Panc1 (cell line): ENCODE data around the gene CYB5R3.

ENCODE experiments used
- TCF7L2 ChIP-seq: IDR thresholded peaks from 2 replicates; pipeline ENCODE4 v1.6.1; 2011; ENCODE audit warnings: mild to moderate bottlenecking, low read depth, low read length, inconsistent platforms
- TF ChIP-seq, protein P1 (sequence below): fragments of 450-650 bp; IDR thresholded peaks from 2 replicates; pipeline ENCODE4 v1.5.1; 2017; ENCODE audit warnings: mild to moderate bottlenecking
- TF ChIP-seq, protein P2 (sequence below), 2 experiments: IDR thresholded peaks; 2 replicates each; pipeline ENCODE4 v1.6.1; 2011 to 2012; ENCODE audit warnings: low read depth in 2 of 2, control low read depth in 1 of 2, low read length in 1 of 2, mild to moderate bottlenecking in 1 of 2, moderate library complexity in 1 of 2; ENCODE audit not compliant: insufficient read depth in 1 of 2

DNA sequence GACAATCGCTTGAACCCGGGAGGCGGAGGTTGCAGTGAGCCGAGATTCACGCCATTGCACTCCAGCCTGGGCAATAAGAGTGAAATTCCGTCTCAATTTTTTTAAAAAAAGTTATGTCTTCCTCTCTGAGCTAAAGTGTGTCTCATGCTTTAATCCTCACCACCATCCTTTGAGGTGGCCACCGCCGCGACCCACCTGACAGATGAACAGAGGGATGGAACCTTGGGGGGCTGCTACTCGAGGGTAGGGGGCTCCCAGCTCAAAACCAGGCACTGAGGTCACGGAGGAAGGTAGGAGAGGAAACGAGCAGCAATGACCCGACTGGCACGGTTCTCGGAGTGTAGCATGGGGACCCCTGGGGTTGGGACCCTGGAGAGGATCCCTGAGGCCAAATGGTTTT is 23.8 kb downstream of the CYB5R3 start:
- TF ChIP-seq, protein P1, sequence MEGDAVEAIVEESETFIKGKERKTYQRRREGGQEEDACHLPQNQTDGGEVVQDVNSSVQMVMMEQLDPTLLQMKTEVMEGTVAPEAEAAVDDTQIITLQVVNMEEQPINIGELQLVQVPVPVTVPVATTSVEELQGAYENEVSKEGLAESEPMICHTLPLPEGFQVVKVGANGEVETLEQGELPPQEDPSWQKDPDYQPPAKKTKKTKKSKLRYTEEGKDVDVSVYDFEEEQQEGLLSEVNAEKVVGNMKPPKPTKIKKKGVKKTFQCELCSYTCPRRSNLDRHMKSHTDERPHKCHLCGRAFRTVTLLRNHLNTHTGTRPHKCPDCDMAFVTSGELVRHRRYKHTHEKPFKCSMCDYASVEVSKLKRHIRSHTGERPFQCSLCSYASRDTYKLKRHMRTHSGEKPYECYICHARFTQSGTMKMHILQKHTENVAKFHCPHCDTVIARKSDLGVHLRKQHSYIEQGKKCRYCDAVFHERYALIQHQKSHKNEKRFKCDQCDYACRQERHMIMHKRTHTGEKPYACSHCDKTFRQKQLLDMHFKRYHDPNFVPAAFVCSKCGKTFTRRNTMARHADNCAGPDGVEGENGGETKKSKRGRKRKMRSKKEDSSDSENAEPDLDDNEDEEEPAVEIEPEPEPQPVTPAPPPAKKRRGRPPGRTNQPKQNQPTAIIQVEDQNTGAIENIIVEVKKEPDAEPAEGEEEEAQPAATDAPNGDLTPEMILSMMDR, result no peak
- TF ChIP-seq, protein P2, sequence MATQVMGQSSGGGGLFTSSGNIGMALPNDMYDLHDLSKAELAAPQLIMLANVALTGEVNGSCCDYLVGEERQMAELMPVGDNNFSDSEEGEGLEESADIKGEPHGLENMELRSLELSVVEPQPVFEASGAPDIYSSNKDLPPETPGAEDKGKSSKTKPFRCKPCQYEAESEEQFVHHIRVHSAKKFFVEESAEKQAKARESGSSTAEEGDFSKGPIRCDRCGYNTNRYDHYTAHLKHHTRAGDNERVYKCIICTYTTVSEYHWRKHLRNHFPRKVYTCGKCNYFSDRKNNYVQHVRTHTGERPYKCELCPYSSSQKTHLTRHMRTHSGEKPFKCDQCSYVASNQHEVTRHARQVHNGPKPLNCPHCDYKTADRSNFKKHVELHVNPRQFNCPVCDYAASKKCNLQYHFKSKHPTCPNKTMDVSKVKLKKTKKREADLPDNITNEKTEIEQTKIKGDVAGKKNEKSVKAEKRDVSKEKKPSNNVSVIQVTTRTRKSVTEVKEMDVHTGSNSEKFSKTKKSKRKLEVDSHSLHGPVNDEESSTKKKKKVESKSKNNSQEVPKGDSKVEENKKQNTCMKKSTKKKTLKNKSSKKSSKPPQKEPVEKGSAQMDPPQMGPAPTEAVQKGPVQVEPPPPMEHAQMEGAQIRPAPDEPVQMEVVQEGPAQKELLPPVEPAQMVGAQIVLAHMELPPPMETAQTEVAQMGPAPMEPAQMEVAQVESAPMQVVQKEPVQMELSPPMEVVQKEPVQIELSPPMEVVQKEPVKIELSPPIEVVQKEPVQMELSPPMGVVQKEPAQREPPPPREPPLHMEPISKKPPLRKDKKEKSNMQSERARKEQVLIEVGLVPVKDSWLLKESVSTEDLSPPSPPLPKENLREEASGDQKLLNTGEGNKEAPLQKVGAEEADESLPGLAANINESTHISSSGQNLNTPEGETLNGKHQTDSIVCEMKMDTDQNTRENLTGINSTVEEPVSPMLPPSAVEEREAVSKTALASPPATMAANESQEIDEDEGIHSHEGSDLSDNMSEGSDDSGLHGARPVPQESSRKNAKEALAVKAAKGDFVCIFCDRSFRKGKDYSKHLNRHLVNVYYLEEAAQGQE (IDR thresholded peaks at IDR 0.05; ENCODE audit: insufficient read depth in 1 of 2, low read depth in 2 of 2, low read length in 1 of 2), result no peak
- TF ChIP-seq TCF7L2, result no peak
